Hematopoietic multipotent progenitor cell treated with erythropoietin and hydrocortisone succinate and interleukin-3 and kit ligand, for 4 days (in vitro differentiated cells): Measurements from ENCODE around the gene PTH1R.

ENCODE experiments used
- DNase-seq: peaks from one replicate; pipeline ENCODE4 v3.0.0-alpha.2; 2015

Gene PTH1R

GRCh38 chr3:46865031-46865507, 12.5 kb upstream of the PTH1R start:
- no peak for DNase-seq

GRCh38 chr3:46865546-46865945, 12.0 kb upstream of the PTH1R start:
- DNase-seq = no peak

GRCh38 chr3:46866032-46866595, 11.4 kb upstream of the PTH1R start:
- no peak for DNase-seq

- DNase-seq = peak; percentile 76
These were observed 10.6 kb upstream of the PTH1R start for GRCh38 chr3:46866720-46867549.

GRCh38 chr3:46867550-46867898, 10.0 kb upstream of the PTH1R start:
- DNase-seq = no peak

- DNase-seq = no peak
These were observed 9.2 kb upstream of the PTH1R start for GRCh38 chr3:46868287-46868686.

GRCh38 chr3:46868948-46869347, 8.6 kb upstream of the PTH1R start:
- DNase-seq = no peak

GRCh38 chr3:46869440-46869839, 8.1 kb upstream of the PTH1R start:
- no peak for DNase-seq

GRCh38 chr3:46870651-46871050, 6.9 kb upstream of the PTH1R start:
- DNase-seq = no peak

GRCh38 chr3:46871222-46871621, 6.3 kb upstream of the PTH1R start:
- DNase-seq = no peak

GRCh38 chr3:46873521-46873920, 4.0 kb upstream of the PTH1R start:
- no peak for DNase-seq

GRCh38 chr3:46874430-46874829, 3.1 kb upstream of the PTH1R start:
- peak; percentile 41 for DNase-seq

- DNase-seq = no peak
These were observed 2.0 kb upstream of the PTH1R start for GRCh38 chr3:46875560-46875959.

- DNase-seq = no peak
These were observed 914 bp upstream of the PTH1R start for GRCh38 chr3:46876313-46877300.

- no peak for DNase-seq
These were observed 1.4 kb downstream of the PTH1R start for GRCh38 chr3:46878781-46879436.

GRCh38 chr3:46880884-46881595, 3.5 kb downstream of the PTH1R start:
- DNase-seq = no peak

- peak; percentile 26 for DNase-seq
These were observed 4.3 kb downstream of the PTH1R start for GRCh38 chr3:46881596-46882376.

GRCh38 chr3:46882377-46883053, 5.0 kb downstream of the PTH1R start:
- peak; percentile 50 for DNase-seq

- peak; percentile 64 for DNase-seq
These were observed 5.7 kb downstream of the PTH1R start for GRCh38 chr3:46883054-46883829.

- DNase-seq = no peak
These were observed 6.3 kb downstream of the PTH1R start for GRCh38 chr3:46883830-46884185.
